BLaER1 treated with 17β-estradiol and CSF1 and Interleukin-3, amounts not matched to agents 10 nM and 100 nM (cell line): ENCODE measurements around the gene POLR1A.

Experiments used
- H3K27ac ChIP-seq, 11 experiments: shearing (Covaris generic); formaldehyde crosslinking; 2 replicates each; pipeline ENCODE4 v1.8.1; 2022
- H3K27me3 ChIP-seq, 11 experiments: shearing (Covaris generic); formaldehyde crosslinking; 2 replicates each; pipeline ENCODE4 v1.8.1; 2022
- H3K36me3 ChIP-seq, 11 experiments: shearing (Covaris generic); formaldehyde crosslinking; 2 replicates each; pipeline ENCODE4 v1.8.1; 2022
- H3K4me1 ChIP-seq, 10 experiments: shearing (Covaris generic); formaldehyde crosslinking; 2 replicates each; pipeline ENCODE4 v1.8.1; 2022
- H3K4me2 ChIP-seq, 11 experiments: shearing (Covaris generic); formaldehyde crosslinking; 2 replicates each; pipeline ENCODE4 v1.8.1; 2022
- H3K4me3 ChIP-seq, 10 experiments: shearing (Covaris generic); formaldehyde crosslinking; 2 replicates each; pipeline ENCODE4 v1.8.1; 2022
- H3K9ac ChIP-seq, 11 experiments: shearing (Covaris generic); formaldehyde crosslinking; 2 replicates each; pipeline ENCODE4 v1.8.1; 2022
- H3K9me3 ChIP-seq, 11 experiments: shearing (Covaris generic); formaldehyde crosslinking; replicated peaks in 1 of 11; 2 replicates each; pipeline ENCODE4 v1.8.1; 2022
- H4K20me1 ChIP-seq, 11 experiments: shearing (Covaris generic); formaldehyde crosslinking; 2 replicates each; pipeline ENCODE4 v1.8.1; 2022
- Cebpa-rat ChIP-seq, 11 experiments: shearing (Covaris generic); IDR thresholded peaks; 2 replicates each; pipeline ENCODE4 v1.8.1; 2022

The POLR1A gene

DNA sequence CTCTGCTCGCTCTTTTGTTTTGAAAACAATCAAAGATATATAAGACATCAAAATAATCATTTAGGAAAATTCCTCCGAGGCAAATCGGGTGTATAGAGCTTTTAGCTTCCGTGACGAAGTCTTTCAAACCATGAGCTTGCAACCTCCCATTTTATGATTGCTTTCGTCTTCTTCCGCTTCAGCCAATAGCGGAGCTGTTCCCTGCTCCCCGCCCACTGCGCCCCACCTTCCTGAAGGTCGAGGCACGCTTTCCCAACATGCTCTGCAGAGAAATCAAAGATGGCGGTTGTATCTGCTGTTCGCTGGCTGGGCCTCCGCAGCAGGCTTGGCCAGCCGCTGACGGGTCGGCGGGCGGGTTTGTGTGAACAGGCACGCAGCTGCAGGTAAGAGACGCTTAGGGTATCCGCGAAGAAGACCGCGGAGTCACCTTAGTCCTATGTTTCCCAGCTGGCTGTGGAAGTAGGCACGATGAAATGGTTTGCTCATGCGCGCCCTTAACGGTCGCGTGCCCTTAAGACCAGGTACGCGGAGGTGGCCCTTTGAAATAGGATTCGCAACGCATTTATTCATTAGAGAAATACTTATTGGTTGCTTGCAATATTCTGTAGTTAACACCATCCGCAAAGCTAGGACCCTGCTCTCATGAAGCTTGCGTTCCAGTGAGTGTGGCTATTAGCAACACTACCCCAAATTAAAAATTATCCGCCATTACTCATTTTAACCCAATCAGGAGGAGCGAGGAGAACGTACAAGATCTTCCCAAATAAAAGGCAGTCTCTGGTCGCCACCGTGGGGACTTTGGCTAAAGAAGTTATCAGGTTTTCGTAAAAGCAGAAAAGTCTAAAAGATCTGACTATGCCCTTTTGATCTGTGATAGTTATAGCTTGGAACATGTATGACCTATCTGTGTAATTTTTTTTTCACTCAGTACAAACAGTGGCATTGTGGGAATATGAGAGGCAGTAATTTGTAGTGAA lies 571 bp upstream of the POLR1A start, which contains the start of gene PTCD3:
TSS of gene PTCD3 (plus strand) at position 267 of the 977 bp plus-strand sequence. CDS start at position 280, 13 bp downstream.
- H3K36me3 ChIP-seq: peaks cover 52 to 70% (median 67%) of the 10 kb centered on the region in 11 experiments
- H3K4me1 ChIP-seq: peaks cover 27 to 39% (median 34%) of the 10 kb centered on the region in 10 experiments
- H4K20me1 ChIP-seq: peaks cover 0 to 87% (median 66%) of the 10 kb centered on the region in 11 experiments; a peak in 19 of 22 replicates
- H3K27me3 ChIP-seq: no peaks in the 10 kb centered on the region
- H3K4me3 ChIP-seq: peak within 1 kb of the TSS; percentile 79 to 93 (median 84)
- peak within 1 kb of the TSS; percentile 88 to 97 (median 93) for H3K27ac ChIP-seq
- peak in 1 of 11 experiments; percentile 18; a peak in 1 of 22 replicates for TF ChIP-seq Cebpa-rat (IDR thresholded peaks at IDR 0.05)
- peak within 1 kb of the TSS; percentile 81 to 96 (median 89) for H3K4me2 ChIP-seq
- H3K9ac ChIP-seq: peak within 1 kb of the TSS; percentile 88 to 96 (median 91)
- H3K9me3 ChIP-seq: no peaks in the 10 kb centered on the region

GRCh38 chr2:86102157-86102556 lies 3.5 kb downstream of the POLR1A start:
- Histone ChIP-seq H3K4me1 (peaks cover 18 to 27% (median 24%) of the 10 kb centered on the region in 10 experiments), H3K4me3 (no peak overlapping the region), H3K27me3 (no peaks in the 10 kb centered on the region), H4K20me1 (peaks cover 0 to 87% (median 70%) of the 10 kb centered on the region in 11 experiments; a peak in 17 of 22 replicates), H3K4me2 (no peak overlapping the region), H3K36me3 (peaks cover 58 to 73% (median 69%) of the 10 kb centered on the region in 11 experiments), H3K9ac (no peak overlapping the region), H3K27ac (no peak overlapping the region), H3K9me3 (no peaks in the 10 kb centered on the region)
- no peak for TF ChIP-seq Cebpa-rat (IDR thresholded peaks at IDR 0.05)

DNA sequence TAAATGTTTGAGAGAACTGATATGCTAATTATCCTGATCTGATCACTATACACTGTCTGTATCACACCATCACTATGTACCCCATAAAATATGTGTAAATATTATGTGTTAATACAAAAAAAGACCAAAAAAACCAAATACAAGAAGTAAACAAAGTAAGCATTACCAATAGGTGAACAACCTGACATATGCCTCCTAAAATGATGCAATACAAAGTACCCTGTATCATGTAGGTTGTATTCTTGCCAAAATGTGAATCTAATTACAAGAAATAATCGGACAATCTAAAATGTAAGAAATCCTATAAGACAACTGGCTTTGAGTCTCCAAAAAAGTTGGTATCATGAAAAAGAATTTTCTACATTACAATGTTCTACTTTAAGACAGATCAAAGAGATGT lies 7.8 kb downstream of the POLR1A start:
- Histone ChIP-seq H3K27me3 (no peaks in the 10 kb centered on the region), H3K27ac (no peak overlapping the region), H3K4me1 (peaks cover 0 to 4% (median 2%) of the 10 kb centered on the region in 10 experiments; a peak in 6 of 20 replicates), H3K9me3 (no peaks in the 10 kb centered on the region), H3K4me2 (no peak overlapping the region), H3K4me3 (no peak overlapping the region), H3K9ac (no peak overlapping the region), H4K20me1 (peaks cover 0 to 100% (median 85%) of the 10 kb centered on the region in 11 experiments; a peak in 18 of 22 replicates), H3K36me3 (peaks cover 96 to 100% (median 100%) of the 10 kb centered on the region in 11 experiments)
- TF ChIP-seq Cebpa-rat (IDR thresholded peaks at IDR 0.05): no peak

GRCh38 chr2:86097114-86097896 lies 8.4 kb downstream of the POLR1A start:
- Histone ChIP-seq H3K4me3 (no peak overlapping the region), H3K4me1 (no peaks in the 10 kb centered on the region; a peak in 1 of 20 replicates), H3K27ac (no peak overlapping the region), H4K20me1 (peaks cover 0 to 100% (median 84%) of the 10 kb centered on the region in 11 experiments; a peak in 18 of 22 replicates), H3K9ac (no peak overlapping the region), H3K36me3 (peaks cover 96 to 100% (median 100%) of the 10 kb centered on the region in 11 experiments), H3K27me3 (no peaks in the 10 kb centered on the region), H3K4me2 (no peak overlapping the region), H3K9me3 (no peaks in the 10 kb centered on the region)
- no peak for TF ChIP-seq Cebpa-rat (IDR thresholded peaks at IDR 0.05)

GRCh38 chr2:86094229-86094628 lies 11.5 kb downstream of the POLR1A start:
- no peak overlapping the region for H3K9ac ChIP-seq
- no peaks in the 10 kb centered on the region for H3K9me3 ChIP-seq
- no peak overlapping the region for H3K4me2 ChIP-seq
- H3K4me3 ChIP-seq: no peak overlapping the region
- no peak for TF ChIP-seq Cebpa-rat (IDR thresholded peaks at IDR 0.05)
- no peaks in the 10 kb centered on the region for H3K27me3 ChIP-seq
- no peaks in the 10 kb centered on the region for H3K4me1 ChIP-seq
- peaks cover 96 to 100% (median 100%) of the 10 kb centered on the region in 11 experiments for H3K36me3 ChIP-seq
- H3K27ac ChIP-seq: no peak overlapping the region
- peaks cover 0 to 100% (median 75%) of the 10 kb centered on the region in 11 experiments; a peak in 19 of 22 replicates for H4K20me1 ChIP-seq

DNA sequence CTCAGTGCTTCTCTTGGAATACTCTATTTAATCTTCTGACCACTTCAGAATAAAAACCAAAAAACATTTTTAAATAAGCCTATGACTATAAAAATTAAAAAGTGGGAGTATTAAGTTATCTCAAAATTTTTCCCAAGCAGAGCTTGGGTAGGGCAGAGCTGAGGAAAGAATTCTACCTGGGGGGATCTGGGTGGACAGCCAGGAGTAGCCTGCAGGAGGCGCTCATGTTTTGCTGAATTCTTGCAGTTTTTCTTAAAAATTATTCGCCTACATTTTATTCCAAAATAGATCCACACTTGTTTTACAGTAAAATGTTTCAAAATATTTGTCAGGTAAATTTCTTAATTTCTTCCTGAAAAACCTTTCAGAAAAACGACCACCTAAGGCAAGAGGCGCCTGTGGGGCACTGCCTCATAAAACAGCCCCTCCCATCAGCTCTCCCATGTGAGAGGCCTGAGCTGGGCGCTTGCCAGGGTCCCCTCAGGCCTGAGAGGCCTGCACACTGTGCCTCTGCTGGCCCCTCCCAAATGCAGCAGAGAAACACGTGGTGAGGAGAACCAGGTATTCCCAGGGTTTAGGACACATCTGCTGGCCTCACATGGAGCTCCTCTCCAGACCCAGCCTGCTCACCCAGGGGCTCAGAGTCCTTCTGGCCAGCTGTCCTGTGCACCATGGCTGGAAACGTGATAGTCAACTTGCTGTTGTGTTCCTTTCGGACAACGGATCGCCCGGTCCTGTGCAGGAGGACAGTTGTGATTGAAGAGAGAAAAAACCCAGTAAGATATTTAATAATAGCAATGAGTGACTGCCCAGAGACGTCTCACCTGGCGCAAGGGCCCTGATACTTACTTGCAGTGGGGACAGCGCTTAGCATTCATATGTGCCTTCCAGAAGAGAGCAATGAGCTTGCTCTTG lies 17.5 kb downstream of the POLR1A start:
- Histone ChIP-seq H3K9me3 (no peaks in the 10 kb centered on the region), H3K36me3 (peaks cover 87 to 100% (median 96%) of the 10 kb centered on the region in 11 experiments), H3K4me1 (0 out of 20 replicates have a peak, but pooled peaks cover 0 to under 1% (median 0%) of the 10 kb centered on the region in 10 experiments), H3K4me2 (no peak overlapping the region), H3K27ac (no peak overlapping the region), H4K20me1 (peaks cover 0 to 61% (median 32%) of the 10 kb centered on the region in 11 experiments; a peak in 19 of 22 replicates), H3K4me3 (no peak overlapping the region), H3K27me3 (no peaks in the 10 kb centered on the region), H3K9ac (no peak overlapping the region)
- TF ChIP-seq Cebpa-rat (IDR thresholded peaks at IDR 0.05): no peak

GRCh38 chr2:86082756-86083155 lies 22.9 kb downstream of the POLR1A start:
- Histone ChIP-seq H4K20me1 (peaks cover 0 to 51% (median 33%) of the 10 kb centered on the region in 11 experiments; a peak in 17 of 22 replicates), H3K9me3 (no peaks in the 10 kb centered on the region), H3K27me3 (no peaks in the 10 kb centered on the region), H3K36me3 (peaks cover 55 to 100% (median 94%) of the 10 kb centered on the region in 11 experiments), H3K27ac (no peak overlapping the region), H3K9ac (peak overlapping the region in 2 of 11 experiments; percentile 2 to 18; a peak in 1 of 22 replicates), H3K4me3 (no peak overlapping the region), H3K4me2 (no peak overlapping the region; a peak in 1 of 22 replicates), H3K4me1 (peaks cover 23 to 32% (median 28%) of the 10 kb centered on the region in 10 experiments)
- TF ChIP-seq Cebpa-rat (IDR thresholded peaks at IDR 0.05): no peak

- Histone ChIP-seq H3K36me3 (peaks cover 47 to 100% (median 94%) of the 10 kb centered on the region in 11 experiments), H3K9ac (no peak overlapping the region), H3K9me3 (no peaks in the 10 kb centered on the region), H3K27me3 (no peaks in the 10 kb centered on the region), H4K20me1 (peaks cover 0 to 54% (median 39%) of the 10 kb centered on the region in 11 experiments; a peak in 18 of 22 replicates), H3K4me1 (peaks cover 33 to 43% (median 38%) of the 10 kb centered on the region in 10 experiments), H3K27ac (no peak overlapping the region), H3K4me2 (no peak overlapping the region), H3K4me3 (no peak overlapping the region)
- no peak for TF ChIP-seq Cebpa-rat (IDR thresholded peaks at IDR 0.05)
These were observed 24.0 kb downstream of the POLR1A start for GRCh38 chr2:86081724-86082123.
